Endodermal cell (in vitro differentiated cells): ENCODE data around the gene PCGF6. TPM values are rescaled to one million over a fixed set of nuclear protein-coding genes. Genes with fewer than 3 reads are reported as not detected.

Source experiments
- DNase-seq: peaks from one replicate; pipeline ENCODE4 v3.0.0-alpha.2; 2017
- H3K27ac ChIP-seq: 2 replicates; pipeline ENCODE4 v1.5.1; 2013; ENCODE audit warnings: mild to moderate bottlenecking, low read depth, low read length, moderate library complexity
- H3K27me3 ChIP-seq: 2 replicates; pipeline ENCODE4 v1.6.1; 2013; ENCODE audit warnings: mild to moderate bottlenecking, low read length, moderate library complexity; ENCODE audit not compliant: insufficient read depth, control insufficient read depth, poor library complexity, severe bottlenecking
- H3K36me3 ChIP-seq: 2 replicates; pipeline ENCODE4 v1.7.0; 2013; ENCODE audit warnings: mild to moderate bottlenecking, low read length, moderate library complexity; ENCODE audit not compliant: control insufficient read depth, insufficient read depth
- H3K4me1 ChIP-seq: one replicate; pipeline ENCODE4 v1.7.0; 2013; ENCODE audit warnings: low read length; ENCODE audit not compliant: control insufficient read depth, insufficient read depth
- H3K4me3 ChIP-seq: 2 replicates; pipeline ENCODE4 v1.5.1; 2013; ENCODE audit warnings: mild to moderate bottlenecking, low read length, moderate library complexity
- H3K9ac ChIP-seq: 2 replicates; pipeline ENCODE4 v1.6.1; 2013; ENCODE audit warnings: mild to moderate bottlenecking, low read length, moderate library complexity; ENCODE audit not compliant: poor library complexity, severe bottlenecking; ENCODE audit errors: extremely low read depth
- H3K9me3 ChIP-seq: 2 replicates; pipeline ENCODE4 v1.6.1; 2013; ENCODE audit warnings: mild to moderate bottlenecking, low read length, moderate library complexity; ENCODE audit not compliant: control insufficient read depth
- H3K27ac Mint-ChIP-seq: 2 replicates; pipeline ENCODE4 v1.8.0; 2020; ENCODE audit warnings: mixed read lengths
- H3K27me3 Mint-ChIP-seq: 2 replicates; pipeline ENCODE4 v1.8.0; 2021; ENCODE audit warnings: mild to moderate bottlenecking, mixed read lengths; ENCODE audit not compliant: insufficient read depth
- H3K36me3 Mint-ChIP-seq: 2 replicates; pipeline ENCODE4 v1.8.0; 2020; ENCODE audit warnings: low read depth, mixed read lengths
- H3K4me1 Mint-ChIP-seq: 2 replicates; pipeline ENCODE4 v1.8.0; 2020; ENCODE audit warnings: mixed read lengths
- H3K4me3 Mint-ChIP-seq: 2 replicates; pipeline ENCODE4 v1.8.0; 2020; ENCODE audit warnings: mild to moderate bottlenecking, moderate library complexity, mixed read lengths
- H3K9me3 Mint-ChIP-seq: 2 replicates; pipeline ENCODE4 v1.8.0; 2020; ENCODE audit warnings: mild to moderate bottlenecking, mixed read lengths
- WGBS, 2 experiments: methylation state at CpG; one replicate each; pipeline versions ENCODE4 v1.1.5 to v1.1.7; 2013; ENCODE audit warnings: missing lambda C conversion rate in 2 of 2, mixed read lengths in 1 of 2; ENCODE audit not compliant: insufficient coverage in 1 of 2, insufficient read length in 1 of 2; 5-methylcytosine and 5-hydroxymethylcytosine counted together
- total RNA-seq, 2 donors: library from RNA; stranded (reverse); fragmentation: NEBNext Ultra II Directional in 1 of 2; extraction: Animal tissue kit (Norgen Biotek cat#: 25700) in 1 of 2; gene quantifications; 2 replicates in 1 of 2; 3 replicates in 1 of 2; pipeline ENCODE4 v1.2.1, GENCODE V29; 2021
- TF ChIP-seq, protein P1 (sequence below): fragments of 200-600 bp; sonication (generic); conservative IDR thresholded peaks from 2 replicates; pipeline ENCODE4 v1.5.0; 2021; ENCODE audit warnings: antibody characterized with exemption, mild to moderate bottlenecking

Gene PCGF6
- total RNA-seq, 2 donors from 2014 or later = 18.9 to 20.5 TPM

DNA sequence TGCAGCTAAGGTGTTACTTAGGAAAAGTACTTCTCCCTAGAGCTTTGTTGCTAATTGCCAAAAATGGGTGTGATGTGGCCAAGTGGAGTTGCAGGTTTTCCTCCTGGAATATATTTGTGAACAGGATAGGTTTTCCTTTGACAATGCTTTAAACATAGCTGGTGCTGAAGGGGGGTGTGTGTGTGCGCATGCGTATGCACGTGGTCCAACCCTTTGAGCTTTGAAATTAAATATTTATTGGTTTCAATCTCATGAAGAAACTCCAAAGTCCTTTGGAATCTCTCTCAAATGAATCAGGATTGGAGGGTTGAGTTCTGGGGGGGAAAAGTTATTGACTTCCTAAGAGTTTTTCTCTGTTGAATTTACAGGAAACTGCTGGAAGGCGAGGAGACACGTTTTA, 62.9 kb downstream of the PCGF6 start:
- DNase-seq = no peak
- Histone ChIP-seq H3K4me3 (no peak overlapping the region), H3K36me3 (no peaks in the 10 kb centered on the region), H3K9me3 (no peaks in the 10 kb centered on the region), H3K9ac (no peak overlapping the region), H3K27me3 (no peaks in the 10 kb centered on the region), H3K27ac (no peak overlapping the region), H3K4me1 (no peaks in the 10 kb centered on the region)
- Mint-ChIP-seq H3K4me1 (no peaks in the 10 kb centered on the region), H3K27me3 (no peaks in the 10 kb centered on the region), H3K27ac (no peak overlapping the region), H3K4me3 (no peak overlapping the region), H3K9me3 (no peaks in the 10 kb centered on the region), H3K36me3 (no peaks in the 10 kb centered on the region)
- TF ChIP-seq, protein P1, sequence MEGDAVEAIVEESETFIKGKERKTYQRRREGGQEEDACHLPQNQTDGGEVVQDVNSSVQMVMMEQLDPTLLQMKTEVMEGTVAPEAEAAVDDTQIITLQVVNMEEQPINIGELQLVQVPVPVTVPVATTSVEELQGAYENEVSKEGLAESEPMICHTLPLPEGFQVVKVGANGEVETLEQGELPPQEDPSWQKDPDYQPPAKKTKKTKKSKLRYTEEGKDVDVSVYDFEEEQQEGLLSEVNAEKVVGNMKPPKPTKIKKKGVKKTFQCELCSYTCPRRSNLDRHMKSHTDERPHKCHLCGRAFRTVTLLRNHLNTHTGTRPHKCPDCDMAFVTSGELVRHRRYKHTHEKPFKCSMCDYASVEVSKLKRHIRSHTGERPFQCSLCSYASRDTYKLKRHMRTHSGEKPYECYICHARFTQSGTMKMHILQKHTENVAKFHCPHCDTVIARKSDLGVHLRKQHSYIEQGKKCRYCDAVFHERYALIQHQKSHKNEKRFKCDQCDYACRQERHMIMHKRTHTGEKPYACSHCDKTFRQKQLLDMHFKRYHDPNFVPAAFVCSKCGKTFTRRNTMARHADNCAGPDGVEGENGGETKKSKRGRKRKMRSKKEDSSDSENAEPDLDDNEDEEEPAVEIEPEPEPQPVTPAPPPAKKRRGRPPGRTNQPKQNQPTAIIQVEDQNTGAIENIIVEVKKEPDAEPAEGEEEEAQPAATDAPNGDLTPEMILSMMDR = no peak
- 96 to 100% methylated on average over 3 to 5 of the region's 5 CpGs for WGBS, 2 experiments

DNA sequence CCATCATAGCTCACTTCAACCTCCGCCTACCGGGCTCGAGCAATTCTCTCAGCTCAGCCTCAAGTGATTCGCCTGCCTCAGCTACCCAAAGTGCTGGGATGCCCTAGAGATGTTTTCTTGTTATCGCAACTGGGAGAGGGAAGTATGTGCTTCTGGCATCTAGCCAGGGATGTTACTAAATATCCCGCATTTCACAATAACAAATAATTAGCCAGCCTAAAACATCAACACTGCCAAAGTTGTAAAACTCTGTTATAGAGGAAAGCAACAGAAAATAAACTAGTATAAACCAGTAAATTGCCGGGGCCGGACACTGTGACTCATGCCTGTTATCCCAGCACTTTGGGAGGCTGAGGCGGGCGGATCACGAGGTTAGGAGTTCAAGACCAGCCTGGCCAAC, 66.8 kb downstream of the PCGF6 start:
- Histone ChIP-seq H3K36me3 (no peaks in the 10 kb centered on the region), H3K9me3 (no peaks in the 10 kb centered on the region), H3K4me3 (no peak overlapping the region), H3K9ac (no peak overlapping the region), H3K27ac (no peak overlapping the region), H3K4me1 (no peaks in the 10 kb centered on the region), H3K27me3 (peaks cover 21% of the 10 kb centered on the region)
- Mint-ChIP-seq H3K27ac (no peak overlapping the region), H3K9me3 (no peaks in the 10 kb centered on the region), H3K36me3 (no peaks in the 10 kb centered on the region), H3K4me1 (peaks cover 9% of the 10 kb centered on the region), H3K4me3 (no peak overlapping the region), H3K27me3 (peaks cover 22% of the 10 kb centered on the region)
- TF ChIP-seq, protein P1 = no peak
- no peak for DNase-seq
- 84 to 92% methylated on average over 5 to 9 of the region's 11 CpGs for WGBS, 2 experiments

DNA sequence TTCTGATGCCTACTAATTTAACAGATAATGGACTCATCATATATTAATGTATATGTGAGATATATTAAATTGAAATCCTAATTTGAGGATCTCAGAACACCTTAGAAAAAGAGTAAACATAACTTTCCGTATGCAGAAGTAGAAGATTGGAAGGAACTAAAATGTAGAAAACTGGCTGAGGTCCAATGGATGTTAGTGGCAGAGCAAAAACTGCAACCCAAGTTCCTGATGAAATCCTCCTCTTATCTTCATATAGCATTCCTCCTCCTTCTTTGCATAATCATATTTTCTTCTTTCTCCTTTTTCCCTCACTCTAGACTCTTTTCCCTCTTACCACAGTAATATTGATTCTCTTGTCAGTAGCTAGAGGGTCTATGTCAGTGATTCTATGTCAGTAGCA, 68.0 kb downstream of the PCGF6 start:
- H3K4me3 Mint-ChIP-seq = no peak overlapping the region
- no peak overlapping the region for H3K27ac ChIP-seq
- H3K27me3 Mint-ChIP-seq = peaks cover 34% of the 10 kb centered on the region
- peaks cover 2% of the 10 kb centered on the region for H3K9me3 Mint-ChIP-seq
- DNase-seq = no peak
- no peaks in the 10 kb centered on the region for H3K4me1 ChIP-seq
- no peaks in the 10 kb centered on the region for H3K36me3 Mint-ChIP-seq
- H3K4me3 ChIP-seq = no peak overlapping the region
- WGBS, 2 experiments = 100% methylated on average over 1 of the region's 1 CpG
- H3K4me1 Mint-ChIP-seq = peaks cover 9% of the 10 kb centered on the region
- H3K9ac ChIP-seq = no peak overlapping the region
- H3K36me3 ChIP-seq = no peaks in the 10 kb centered on the region
- TF ChIP-seq, protein P1 = no peak
- H3K9me3 ChIP-seq = no peaks in the 10 kb centered on the region
- H3K27ac Mint-ChIP-seq = no peak overlapping the region
- peaks cover 33% of the 10 kb centered on the region for H3K27me3 ChIP-seq
